GM21515 (cell line): ENCODE data around the gene MKX.

Source experiments
- ATAC-seq: cut with Tn5 transposase; IDR thresholded peaks from one replicate; pipeline ENCODE4 v1.9.1; 2021; ENCODE audit not compliant: unreplicated experiment

The MKX gene

GRCh38 chr10:27745732-27746396 is at the start of gene MKX:
TSS of gene MKX (minus strand) at chr10:27745819. CDS start at chr10:27743415, 2,404 bp downstream.
- ATAC-seq = no peak

GRCh38 chr10:27794157-27794556 is 48.5 kb upstream of the MKX start:
- no peak for ATAC-seq

- ATAC-seq = no peak
Measured at GRCh38 chr10:27792216-27792615, 46.6 kb upstream of the MKX start.

- no peak for ATAC-seq
Measured at GRCh38 chr10:27784272-27784671, 38.7 kb upstream of the MKX start.

- ATAC-seq = no peak
Measured at GRCh38 chr10:27783660-27784059, 38.0 kb upstream of the MKX start.

- ATAC-seq = no peak
Measured at GRCh38 chr10:27779462-27780015, 33.9 kb upstream of the MKX start.

- no peak for ATAC-seq
Measured at GRCh38 chr10:27774831-27775230, 29.2 kb upstream of the MKX start.

GRCh38 chr10:27771231-27771630 is 25.6 kb upstream of the MKX start:
- no peak for ATAC-seq

- ATAC-seq = no peak
Measured at GRCh38 chr10:27770181-27770580, 24.6 kb upstream of the MKX start.

GRCh38 chr10:27760867-27761266 is 15.2 kb upstream of the MKX start:
- ATAC-seq = no peak

GRCh38 chr10:27759483-27760272 is 14.1 kb upstream of the MKX start:
- no peak for ATAC-seq

- ATAC-seq = no peak
Measured at GRCh38 chr10:27752673-27753237, 7.1 kb upstream of the MKX start.

- no peak for ATAC-seq
Measured at GRCh38 chr10:27748601-27749000, 3.0 kb upstream of the MKX start.

- ATAC-seq = no peak
Measured at GRCh38 chr10:27747096-27747451, 1.5 kb upstream of the MKX start.

GRCh38 chr10:27746397-27747095 is 927 bp upstream of the MKX start:
- no peak for ATAC-seq

- ATAC-seq = no peak
Measured at GRCh38 chr10:27744802-27745731, 552 bp downstream of the MKX start.

GRCh38 chr10:27743877-27744801 is 1.5 kb downstream of the MKX start:
- no peak for ATAC-seq

- ATAC-seq = no peak
Measured at GRCh38 chr10:27743012-27743876, 2.4 kb downstream of the MKX start.
